Activated CD4-positive, alpha-beta T cell treated with anti-CD3 and anti-CD28 coated beads, Interleukin-2, amount 50 U/mL, for 24 hours (primary cell): ENCODE data around the gene METTL25B.
A peak's percentile ranks its signal among the peaks of the same experiment; 100 is the strongest.

Source experiments
- DNase-seq, 2 donors: peaks; one replicate each; pipeline ENCODE4 v3.0.0-alpha.2; 2020; ENCODE audit warnings: low read depth in 1 of 2, low spot score in 1 of 2

The METTL25B gene

DNA sequence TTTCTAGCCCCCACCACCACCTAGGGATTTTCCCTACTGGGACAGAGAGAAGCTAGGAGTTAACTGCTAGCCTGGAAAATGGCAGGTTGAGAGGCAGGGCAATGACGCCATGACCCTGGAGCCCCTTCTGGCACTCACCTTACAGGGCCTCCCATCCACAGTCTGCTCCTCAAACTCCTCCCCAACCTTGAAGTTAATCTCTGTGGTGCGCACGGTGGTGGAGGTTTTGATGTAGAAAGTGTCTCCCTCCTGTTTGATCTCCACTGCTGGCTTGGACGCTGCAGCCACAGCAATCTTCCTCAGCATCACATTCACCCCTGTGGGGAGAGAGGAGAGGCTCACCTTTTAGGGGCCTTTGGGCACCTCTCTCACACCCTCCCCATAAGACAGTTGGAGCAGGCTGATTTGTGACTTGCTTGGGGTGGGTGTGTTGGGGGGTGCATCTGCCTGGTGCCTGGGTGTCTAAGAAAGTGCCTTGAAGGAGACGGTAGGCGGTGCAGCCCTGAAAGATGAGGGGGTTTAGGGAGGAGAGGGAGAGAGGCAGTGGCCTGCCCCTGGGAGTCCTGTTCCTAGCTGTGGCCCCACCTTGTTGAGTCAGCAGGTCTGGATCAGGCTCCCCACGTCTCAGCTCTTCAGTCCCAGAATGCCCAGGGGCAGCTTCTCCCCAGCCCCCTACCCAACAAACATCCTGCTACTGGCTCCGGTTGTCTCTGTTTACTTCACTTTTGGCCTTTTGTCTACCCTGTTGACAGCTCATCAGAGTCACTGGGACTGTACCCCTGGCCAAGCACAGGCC is 27.3 kb upstream of the METTL25B start:
- DNase-seq: no peak

- DNase-seq: no peak
Measured at GRCh38 chr1:156703336-156703735, 24.9 kb upstream of the METTL25B start.

GRCh38 chr1:156703741-156704140 is 24.5 kb upstream of the METTL25B start:
- DNase-seq: no peak

DNA sequence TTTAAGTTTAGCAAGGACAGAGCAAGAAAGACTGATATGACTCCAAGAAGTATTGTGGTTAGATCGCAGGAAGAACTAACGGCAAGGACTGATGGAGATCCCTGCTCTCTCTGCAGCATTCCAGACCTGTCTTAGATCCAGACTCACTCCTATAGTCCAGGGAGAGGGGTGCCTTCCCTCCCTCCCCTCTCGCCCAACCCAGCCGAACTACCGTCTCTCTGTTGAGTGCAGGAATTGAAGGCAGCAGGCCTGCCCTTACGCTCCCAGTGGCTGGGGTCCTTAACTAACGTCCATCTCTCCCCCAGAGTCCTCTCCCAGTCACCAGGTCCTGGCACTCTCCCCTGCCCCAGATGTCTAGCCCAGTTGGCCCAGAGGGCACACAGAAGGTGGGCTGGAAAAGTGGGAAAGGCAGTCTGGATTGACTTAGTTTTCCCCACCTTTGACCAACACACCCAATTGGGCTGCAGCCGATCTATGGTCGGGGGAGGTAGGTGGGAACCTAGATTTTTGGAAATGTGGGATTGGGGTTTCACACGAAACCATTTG is 24.0 kb upstream of the METTL25B start:
- DNase-seq: no peak

DNA sequence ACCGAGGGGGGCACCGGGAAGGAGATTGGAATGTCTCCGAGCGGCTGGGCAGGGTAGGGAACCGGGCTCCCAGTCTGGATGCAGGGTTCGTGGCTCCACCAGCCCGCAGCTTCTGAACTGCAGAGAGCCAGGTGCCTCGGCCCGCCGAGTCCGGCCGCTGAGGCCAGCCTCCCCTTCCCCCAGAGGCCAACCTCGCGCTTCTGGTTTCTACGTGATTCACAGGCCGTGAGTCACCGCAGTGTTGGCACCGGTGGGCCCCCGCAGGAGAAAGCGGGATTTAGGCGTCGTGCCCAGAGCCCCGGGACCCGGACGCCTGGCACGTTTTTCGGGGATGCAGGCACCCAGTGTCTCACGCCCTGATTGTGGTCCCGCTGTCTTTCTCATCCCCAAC is 23.3 kb upstream of the METTL25B start:
- DNase-seq: no peak

GRCh38 chr1:156705321-156705917 is 22.9 kb upstream of the METTL25B start, which contains the start of gene CRABP2:
CRABP2 (minus strand) TSS chr1:156705583; CDS start chr1:156705446, 137 bp downstream.
- no peak for DNase-seq

DNA sequence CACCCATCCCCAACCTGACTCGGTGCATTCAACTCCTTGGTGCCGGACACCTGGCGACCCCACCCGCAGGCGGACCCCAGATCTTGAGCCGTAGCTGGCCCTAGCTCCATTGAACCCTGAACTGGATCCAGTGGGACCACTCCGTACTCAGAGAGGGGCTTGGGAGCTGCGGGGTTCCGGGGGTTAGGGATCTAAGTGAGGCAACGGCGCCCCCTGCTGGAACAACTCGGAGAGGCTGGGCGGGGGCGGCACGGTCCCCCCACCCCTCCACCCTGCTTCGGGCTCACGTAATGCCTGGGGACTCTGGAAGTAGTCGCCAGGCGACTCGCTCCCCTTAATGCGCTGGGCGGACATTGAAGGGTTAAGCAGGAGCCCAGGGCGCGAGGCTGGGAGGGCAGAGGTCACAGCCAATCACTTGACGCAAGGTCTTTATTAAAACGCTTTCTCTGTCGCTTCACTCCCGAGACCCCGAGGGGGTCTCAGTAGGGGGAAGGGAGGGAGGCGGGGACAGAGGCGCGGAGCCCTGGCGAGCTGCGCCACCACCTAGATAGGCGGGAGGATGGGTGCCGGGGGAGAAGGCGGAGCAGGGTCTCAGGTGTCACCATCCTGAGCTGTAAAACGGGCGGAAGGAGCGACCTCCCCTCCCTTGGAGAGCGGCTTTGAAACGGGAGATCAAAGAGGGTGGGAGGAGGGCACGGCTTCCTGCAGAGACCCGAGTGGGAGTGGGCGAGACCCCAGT is 22.2 kb upstream of the METTL25B start:
- peak in 1 of 2 donors; percentile 63 for DNase-seq

- no peak for DNase-seq
Measured at GRCh38 chr1:156706657-156707416, 21.4 kb upstream of the METTL25B start.

DNA sequence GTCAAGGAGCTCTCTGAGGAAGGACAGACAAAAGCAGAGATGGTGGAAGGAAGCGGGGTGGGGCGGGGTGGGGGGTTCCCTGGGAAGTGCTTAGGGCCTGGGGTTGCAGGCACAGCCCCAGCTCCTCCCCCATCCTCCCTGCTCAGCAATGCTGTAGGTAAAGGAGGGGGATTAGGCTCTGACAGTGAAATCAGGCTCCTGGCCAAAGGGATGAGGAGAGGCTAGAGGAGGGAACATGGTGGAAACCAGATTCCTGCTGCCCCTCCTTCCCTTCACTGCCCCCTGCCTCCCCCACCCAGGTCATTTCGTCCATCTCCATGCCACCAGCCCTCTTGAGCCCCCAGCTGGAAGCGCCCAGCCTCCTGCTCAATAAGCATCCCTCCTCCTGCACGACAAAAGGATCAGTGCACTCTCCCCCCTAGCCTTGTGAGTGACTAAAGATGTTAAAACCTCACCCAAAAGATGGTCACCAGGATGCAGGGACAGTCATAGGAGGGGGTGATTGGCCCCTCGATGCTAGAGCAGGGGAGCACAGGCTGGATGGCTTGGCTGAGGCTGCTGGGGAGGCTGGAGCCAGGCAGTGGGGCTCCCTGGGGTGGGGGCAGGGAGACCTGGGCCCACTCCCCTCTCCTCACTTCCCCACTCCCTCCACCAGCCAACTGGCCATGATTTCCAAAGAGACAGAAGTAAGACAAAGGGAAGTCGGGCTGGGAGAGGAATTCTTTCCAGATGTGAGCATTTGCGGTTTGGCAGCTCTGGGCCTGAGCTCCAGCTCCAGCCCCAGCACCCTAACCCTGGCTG is 20.7 kb upstream of the METTL25B start:
- DNase-seq: no peak

GRCh38 chr1:156708218-156708661 is 20.0 kb upstream of the METTL25B start:
- no peak for DNase-seq

DNA sequence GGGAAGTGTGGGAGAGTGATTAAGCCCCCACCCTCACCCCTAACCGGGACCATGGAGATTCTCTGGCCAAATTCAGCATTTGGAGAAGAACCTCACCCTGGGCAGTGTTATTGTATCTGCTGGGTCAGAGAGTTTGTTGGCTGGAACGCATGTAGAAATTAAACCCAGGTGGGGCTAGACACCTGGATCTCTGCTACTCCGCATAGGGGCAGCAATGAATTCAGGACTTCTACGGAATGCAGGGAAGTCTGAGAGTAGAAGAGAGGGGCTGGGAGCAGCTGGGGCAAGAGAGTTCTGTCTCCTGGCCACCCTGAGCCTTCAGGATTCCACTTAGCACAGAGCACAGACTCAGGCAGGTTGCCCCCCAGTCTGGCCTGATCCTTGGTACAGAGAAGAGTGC is 19.2 kb upstream of the METTL25B start:
- DNase-seq: no peak

DNA sequence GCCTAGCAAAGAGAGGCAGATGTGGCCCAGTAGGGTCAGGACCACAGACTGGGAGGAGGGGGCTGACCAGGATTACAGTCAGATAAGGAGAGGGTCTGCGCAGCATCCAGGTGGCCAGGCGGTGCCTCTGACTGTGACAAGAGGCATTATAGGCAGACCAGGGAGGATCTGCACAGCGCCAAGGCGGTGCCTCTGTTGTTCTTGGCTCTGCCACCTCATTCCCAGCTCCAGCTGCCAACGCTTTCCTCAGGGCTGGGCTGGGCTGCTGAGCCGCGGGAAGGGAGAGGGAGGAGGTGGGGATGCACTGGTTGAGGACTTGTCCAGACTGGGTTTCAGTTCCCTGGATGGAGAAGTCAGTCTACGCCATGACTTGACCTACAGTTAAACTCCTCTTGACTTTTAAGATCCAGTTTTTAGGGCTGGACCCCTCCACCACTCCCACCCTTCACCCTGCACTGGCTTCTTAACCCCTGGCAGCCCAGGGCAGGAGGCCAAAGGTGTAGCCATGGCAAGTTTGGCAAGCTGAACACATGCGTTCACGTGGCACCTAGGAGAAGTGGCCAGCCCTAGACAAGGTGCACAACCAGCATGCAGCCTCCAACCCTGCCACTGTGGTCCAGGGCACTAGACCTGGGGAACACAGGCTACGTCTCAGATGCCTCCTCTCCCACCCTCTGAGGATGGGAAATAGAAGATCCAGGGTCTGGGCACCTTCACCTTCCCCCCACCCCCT is 18.3 kb upstream of the METTL25B start:
- DNase-seq: no peak

DNA sequence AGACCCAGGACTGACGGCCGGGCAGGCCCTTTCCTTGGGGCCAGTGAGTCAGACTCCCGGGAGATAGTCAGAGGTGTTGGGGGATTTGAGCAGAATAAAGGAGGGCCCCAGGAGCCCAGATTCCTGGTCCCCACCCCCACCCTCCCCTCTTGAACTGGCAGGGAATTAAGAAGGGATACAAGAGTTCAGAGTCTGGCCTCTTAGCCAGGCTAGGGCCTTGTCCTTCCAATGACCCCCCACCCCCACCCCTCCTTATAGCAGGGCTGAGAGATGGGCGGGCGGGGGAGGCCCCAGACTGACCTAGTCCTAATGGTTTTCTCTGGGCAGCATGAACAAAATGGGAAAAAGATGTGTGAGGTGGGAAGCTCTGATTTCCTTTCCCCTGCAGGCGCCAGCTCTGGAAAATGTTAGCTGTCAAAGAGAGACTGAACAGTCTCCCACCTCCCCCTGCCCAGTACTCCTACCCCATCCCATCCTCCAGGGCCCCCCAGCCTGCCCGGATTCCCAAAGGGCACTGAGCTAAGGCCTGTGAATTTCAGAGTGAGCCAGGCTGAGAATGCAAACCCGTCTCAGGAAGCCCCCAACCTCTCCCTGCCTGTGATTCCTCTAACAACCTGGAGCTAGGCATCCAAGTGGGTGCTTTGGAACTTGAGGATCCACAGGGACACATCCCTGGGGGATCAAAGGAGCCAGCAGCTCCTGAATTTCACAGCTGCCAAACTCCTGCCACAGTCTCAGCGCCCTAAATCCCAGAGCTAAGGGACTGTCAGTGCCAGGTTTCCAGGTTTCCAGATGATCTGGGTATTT is 17.1 kb upstream of the METTL25B start:
- no peak for DNase-seq

GRCh38 chr1:156712626-156713025 is 15.6 kb upstream of the METTL25B start:
- no peak for DNase-seq

- no peak for DNase-seq
Measured at GRCh38 chr1:156714830-156715229, 13.4 kb upstream of the METTL25B start.

- DNase-seq: no peak
Measured at GRCh38 chr1:156717351-156717750, 10.9 kb upstream of the METTL25B start.

DNA sequence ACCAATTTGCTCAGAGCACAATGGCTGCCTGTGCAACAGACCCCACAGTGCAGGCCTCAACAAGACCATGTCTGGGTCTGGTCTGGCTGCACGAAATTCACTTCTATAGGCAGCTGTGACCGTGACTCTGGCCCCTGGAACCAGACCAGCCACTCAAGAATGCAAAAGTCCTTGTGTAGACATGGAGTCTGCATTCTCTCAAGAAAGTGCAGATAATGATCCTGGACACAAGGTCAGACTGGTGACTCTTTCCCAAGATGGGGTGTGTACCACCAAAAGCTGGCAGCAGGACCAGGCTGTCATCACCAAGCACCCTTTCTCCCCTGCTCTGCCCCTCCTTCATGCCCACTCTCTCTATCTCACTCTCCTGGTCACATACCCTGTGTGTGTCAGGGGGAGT is 7.1 kb upstream of the METTL25B start:
- DNase-seq: no peak

DNA sequence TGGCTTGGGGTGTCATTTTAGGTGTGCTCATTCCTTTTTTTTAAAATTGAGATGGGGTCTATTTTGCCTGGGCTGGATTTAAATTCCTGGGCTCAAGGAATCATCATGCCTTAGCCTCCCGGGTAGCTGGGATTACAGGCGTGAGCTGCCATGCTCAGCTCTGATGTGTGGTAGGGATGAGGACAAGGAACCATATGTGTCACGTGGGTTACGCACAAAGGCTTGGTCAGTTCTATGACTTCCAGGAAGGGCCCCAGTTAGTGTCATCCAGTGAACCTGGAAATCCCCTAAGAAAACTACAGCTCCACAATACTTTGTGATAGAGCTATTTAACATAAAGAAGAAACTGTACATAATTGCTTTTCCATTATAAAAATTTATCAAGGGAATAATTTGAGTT is 6.7 kb upstream of the METTL25B start:
- no peak for DNase-seq
